GM19324 (cell line): ENCODE results near the gene RPL4.
A peak's percentile ranks its signal among the peaks of the same experiment; 100 is the strongest.
"Not testable (repeated sequence)": the region's sequence is repeated elsewhere in the genome, so short reads cannot be mapped to it uniquely, and the experiment has no call there.

Source experiments
- ATAC-seq: cut with Tn5 transposase; IDR thresholded peaks from one replicate; pipeline ENCODE4 v1.9.1; 2021; ENCODE audit warnings: mild to moderate bottlenecking, moderate library complexity; ENCODE audit not compliant: unreplicated experiment, low FRiP score

The RPL4 gene

GRCh38 chr15:66504563-66505429 is at the start of gene RPL4, which contains the start of gene ZWILCH:
Gene RPL4, minus strand, starts transcription at chr15:66504855. Its CDS starts 65 bp downstream, at chr15:66504790.
Gene ZWILCH, plus strand, starts transcription at chr15:66505326. Its CDS starts 13 bp downstream, at chr15:66505339.
- peak; percentile 79 for ATAC-seq

GRCh38 chr15:66545255-66545654 is 40.6 kb upstream of the RPL4 start:
- no peak for ATAC-seq

- ATAC-seq: no peak
Observed at GRCh38 chr15:66542896-66543295, 38.2 kb upstream of the RPL4 start.

GRCh38 chr15:66535056-66535455 is 30.4 kb upstream of the RPL4 start:
- ATAC-seq: no peak

- ATAC-seq: no peak
Observed at GRCh38 chr15:66524838-66525237, 20.2 kb upstream of the RPL4 start.

- no peak for ATAC-seq
Observed at GRCh38 chr15:66523926-66524325, 19.3 kb upstream of the RPL4 start.

GRCh38 chr15:66515901-66516322 is 11.3 kb upstream of the RPL4 start:
- no peak for ATAC-seq

GRCh38 chr15:66514586-66514985 is 9.9 kb upstream of the RPL4 start:
- no peak for ATAC-seq

- ATAC-seq: no peak
Observed at GRCh38 chr15:66508293-66508883, 3.7 kb upstream of the RPL4 start.

GRCh38 chr15:66505818-66506217 is 1.2 kb upstream of the RPL4 start:
- no peak for ATAC-seq

GRCh38 chr15:66505430-66505811 is 766 bp upstream of the RPL4 start:
- ATAC-seq: no peak

GRCh38 chr15:66503780-66504562 is 684 bp downstream of the RPL4 start:
- no peak for ATAC-seq

GRCh38 chr15:66503041-66503648 is 1.5 kb downstream of the RPL4 start:
- ATAC-seq: not testable (repeated sequence)

- no peak for ATAC-seq
Observed at GRCh38 chr15:66502491-66502890, 2.2 kb downstream of the RPL4 start.

GRCh38 chr15:66500346-66500745 is 4.3 kb downstream of the RPL4 start:
- ATAC-seq: not testable (repeated sequence)

GRCh38 chr15:66498501-66499386 is 5.9 kb downstream of the RPL4 start:
- ATAC-seq: no peak

GRCh38 chr15:66497502-66498455 is 6.9 kb downstream of the RPL4 start, which contains the start of gene SNAPC5:
Gene SNAPC5, minus strand, starts transcription at chr15:66497762. Its CDS starts 31 bp downstream, at chr15:66497731.
- ATAC-seq: peak; percentile 91

- ATAC-seq: no peak
Observed at GRCh38 chr15:66496951-66497501, 7.6 kb downstream of the RPL4 start.
